ENCODE measurements around the gene NAA50. TPM values are rescaled to one million over a fixed set of nuclear protein-coding genes. Genes with fewer than 3 reads are reported as not detected.

NAA50 gene
- total and polyA plus RNA-seq, 10 of the 15 experiments (the other 5 are each of a cell fraction or from before 2014, with no cell fraction given) = 31.7 to 205 (median 110) TPM

- TF ChIP-seq SIX5 (IDR thresholded peaks at IDR 0.05; ENCODE audit: low read depth, low read length, severe bottlenecking) (no peak), RELB (IDR thresholded peaks at IDR 0.05; ENCODE audit: low read depth) (peak; percentile 62), PRDM15 (CRISPR knock-in tag; IDR thresholded peaks at IDR 0.05) (no peak), NFIC (IDR thresholded peaks at IDR 0.05; ENCODE audit: low read depth, low read length) (no peak), TCF12 (IDR thresholded peaks at IDR 0.05; ENCODE audit: low read depth, low read length) (no peak), EGR1 (IDR thresholded peaks at IDR 0.05; ENCODE audit: borderline replicate concordance in 1 of 2, low read depth in 2 of 2, low read length in 2 of 2) (no peak)
Measured at GRCh38 chr3:113754494-113755159, 8.6 kb upstream of the NAA50 start (continued).

Data from GM12878 (cell line).